Measurements from ENCODE around the gene PAWR. TPM values are rescaled to one million over a fixed set of nuclear protein-coding genes. Genes with fewer than 3 reads are reported as not detected.

PAWR gene
- total RNA-seq, 3 donors from 2014 or later (not counting 1 experiment from before 2014, with no cell fraction given), result 3.2 to 8.1 (median 5.3) TPM

DNA sequence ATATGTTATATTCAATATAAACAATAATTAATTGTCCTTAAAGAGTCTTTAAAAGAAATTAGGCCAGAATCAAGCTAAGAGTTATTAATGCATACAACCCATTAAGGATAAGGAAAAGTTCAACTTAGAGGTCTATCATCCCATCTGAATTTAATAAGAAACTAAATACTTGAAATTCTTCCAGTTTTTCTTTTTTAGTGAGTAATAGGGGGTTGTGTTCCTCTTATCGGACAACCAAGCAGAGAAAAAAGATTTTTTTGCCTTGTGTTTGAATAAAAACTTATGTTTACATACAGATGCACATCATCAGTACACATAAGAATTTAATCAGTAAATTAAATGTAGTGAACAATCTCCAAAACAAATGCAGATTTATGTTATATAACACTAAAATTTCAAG, 32.5 kb downstream of the PAWR start:
- H3K27ac ChIP-seq (ENCODE audit: low read length), result no peak overlapping the region
- H3K9me3 ChIP-seq (ENCODE audit: control insufficient read depth, insufficient read depth, low read length), result no peaks in the 10 kb centered on the region
- Mint-ChIP-seq H3K36me3 (no peaks in the 10 kb centered on the region), H3K4me3 (no peak overlapping the region), H3K27me3 (ENCODE audit: low read depth in 2 of 2) (no peaks in the 10 kb centered on the region), H3K27ac (no peak overlapping the region), H3K9me3 (peaks cover 0 to 2% of the 10 kb centered on the region in 2 donors), H3K4me1 (no peaks in the 10 kb centered on the region)
- ATAC-seq (no peak), DNase-seq (no peak)
- no peaks in the 10 kb centered on the region for H3K4me1 ChIP-seq (ENCODE audit: control insufficient read depth, insufficient read depth, low read length)
- TF ChIP-seq, protein P1, sequence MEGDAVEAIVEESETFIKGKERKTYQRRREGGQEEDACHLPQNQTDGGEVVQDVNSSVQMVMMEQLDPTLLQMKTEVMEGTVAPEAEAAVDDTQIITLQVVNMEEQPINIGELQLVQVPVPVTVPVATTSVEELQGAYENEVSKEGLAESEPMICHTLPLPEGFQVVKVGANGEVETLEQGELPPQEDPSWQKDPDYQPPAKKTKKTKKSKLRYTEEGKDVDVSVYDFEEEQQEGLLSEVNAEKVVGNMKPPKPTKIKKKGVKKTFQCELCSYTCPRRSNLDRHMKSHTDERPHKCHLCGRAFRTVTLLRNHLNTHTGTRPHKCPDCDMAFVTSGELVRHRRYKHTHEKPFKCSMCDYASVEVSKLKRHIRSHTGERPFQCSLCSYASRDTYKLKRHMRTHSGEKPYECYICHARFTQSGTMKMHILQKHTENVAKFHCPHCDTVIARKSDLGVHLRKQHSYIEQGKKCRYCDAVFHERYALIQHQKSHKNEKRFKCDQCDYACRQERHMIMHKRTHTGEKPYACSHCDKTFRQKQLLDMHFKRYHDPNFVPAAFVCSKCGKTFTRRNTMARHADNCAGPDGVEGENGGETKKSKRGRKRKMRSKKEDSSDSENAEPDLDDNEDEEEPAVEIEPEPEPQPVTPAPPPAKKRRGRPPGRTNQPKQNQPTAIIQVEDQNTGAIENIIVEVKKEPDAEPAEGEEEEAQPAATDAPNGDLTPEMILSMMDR (IDR thresholded peaks at IDR 0.05), result no peak
- intact Hi-C loops (cut with micrococcal nuclease), result no loop called here
- no peaks in the 10 kb centered on the region for H3K27me3 ChIP-seq (ENCODE audit: control insufficient read depth, insufficient read depth, low read length)
- no peaks in the 10 kb centered on the region for H3K36me3 ChIP-seq (ENCODE audit: control insufficient read depth, insufficient read depth, low read length)
- no peak overlapping the region for H3K4me3 ChIP-seq (ENCODE audit: low read length)
- no CpG with 5 or more reads among the region's 1 CpG for WGBS (ENCODE audit: insufficient coverage)

DNA sequence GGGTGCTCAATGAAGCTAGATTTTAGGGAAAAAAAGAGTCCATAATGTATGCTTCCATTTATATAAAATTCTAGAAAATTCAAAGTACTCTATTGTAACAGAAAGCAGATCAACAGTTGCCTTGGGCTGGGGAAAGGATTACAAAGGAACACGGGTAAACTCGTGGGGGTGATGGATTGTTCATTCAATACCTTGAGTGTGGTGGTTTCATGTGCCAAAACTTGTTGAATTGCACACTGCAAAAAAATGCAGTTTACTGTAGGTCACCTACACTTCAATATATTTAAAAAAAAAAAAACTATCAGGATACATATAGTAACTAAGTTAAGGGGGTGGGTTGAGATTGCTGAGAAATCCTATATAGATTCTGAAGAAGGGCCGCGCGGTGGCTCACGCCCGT, 33.6 kb downstream of the PAWR start:
- TF ChIP-seq, protein P1 (IDR thresholded peaks at IDR 0.05), result no peak
- Histone ChIP-seq H3K36me3 (ENCODE audit: control insufficient read depth, insufficient read depth, low read length) (no peaks in the 10 kb centered on the region), H3K4me1 (ENCODE audit: control insufficient read depth, insufficient read depth, low read length) (no peaks in the 10 kb centered on the region), H3K27me3 (ENCODE audit: control insufficient read depth, insufficient read depth, low read length) (no peaks in the 10 kb centered on the region), H3K4me3 (ENCODE audit: low read length) (no peak overlapping the region), H3K9me3 (ENCODE audit: control insufficient read depth, insufficient read depth, low read length) (no peaks in the 10 kb centered on the region), H3K27ac (ENCODE audit: low read length) (no peak overlapping the region)
- no peak overlapping the region for H3K4me3 Mint-ChIP-seq
- DNase-seq (no peak), ATAC-seq (no peak)
- intact Hi-C loops (cut with micrococcal nuclease), result no loop called here
- H3K36me3 Mint-ChIP-seq, result no peaks in the 10 kb centered on the region
- peaks cover 0 to 2% of the 10 kb centered on the region in 2 donors for H3K9me3 Mint-ChIP-seq
- H3K4me1 Mint-ChIP-seq, result no peaks in the 10 kb centered on the region
- 95% methylated on average over 7 of the region's 7 CpGs for WGBS (ENCODE audit: insufficient coverage)
- no peaks in the 10 kb centered on the region for H3K27me3 Mint-ChIP-seq (ENCODE audit: low read depth in 2 of 2)
- H3K27ac Mint-ChIP-seq, result no peak overlapping the region

DNA sequence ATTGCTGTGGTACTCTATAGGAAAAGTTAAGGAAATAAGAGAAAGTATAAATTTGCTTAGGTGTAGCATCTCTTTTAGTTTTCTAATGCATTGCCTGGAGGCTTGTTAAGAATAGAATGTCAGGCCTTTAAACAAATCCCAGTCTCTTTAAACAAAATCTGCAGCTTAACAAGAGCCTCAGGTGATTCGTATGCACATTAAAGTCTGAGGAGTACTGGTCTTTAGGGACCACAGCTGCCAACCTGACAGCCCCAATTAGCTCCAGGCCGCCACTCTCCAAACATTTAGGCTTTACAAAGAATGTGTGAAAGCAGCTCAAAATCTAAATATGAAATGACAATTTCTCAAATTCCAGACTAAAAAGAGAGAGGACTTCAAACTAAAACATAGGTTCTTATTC, 35.7 kb downstream of the PAWR start:
- H3K36me3 ChIP-seq (ENCODE audit: control insufficient read depth, insufficient read depth, low read length), result no peaks in the 10 kb centered on the region
- intact Hi-C loops (cut with micrococcal nuclease), result no loop called here
- no peak overlapping the region for H3K27ac Mint-ChIP-seq
- no peak for DNase-seq
- no peaks in the 10 kb centered on the region for H3K9me3 ChIP-seq (ENCODE audit: control insufficient read depth, insufficient read depth, low read length)
- H3K27me3 ChIP-seq (ENCODE audit: control insufficient read depth, insufficient read depth, low read length), result no peaks in the 10 kb centered on the region
- H3K4me1 Mint-ChIP-seq, result no peaks in the 10 kb centered on the region
- no peak for ATAC-seq
- peaks cover 0 to 2% of the 10 kb centered on the region in 2 donors for H3K9me3 Mint-ChIP-seq
- WGBS (ENCODE audit: insufficient coverage), result 93% methylated on average over 2 of the region's 2 CpGs
- no peaks in the 10 kb centered on the region for H3K27me3 Mint-ChIP-seq (ENCODE audit: low read depth in 2 of 2)
- no peaks in the 10 kb centered on the region for H3K4me1 ChIP-seq (ENCODE audit: control insufficient read depth, insufficient read depth, low read length)
- TF ChIP-seq, protein P1 (IDR thresholded peaks at IDR 0.05), result no peak
- H3K4me3 ChIP-seq (ENCODE audit: low read length), result no peak overlapping the region
- H3K4me3 Mint-ChIP-seq, result no peak overlapping the region
- H3K27ac ChIP-seq (ENCODE audit: low read length), result no peak overlapping the region
- no peaks in the 10 kb centered on the region for H3K36me3 Mint-ChIP-seq

DNA sequence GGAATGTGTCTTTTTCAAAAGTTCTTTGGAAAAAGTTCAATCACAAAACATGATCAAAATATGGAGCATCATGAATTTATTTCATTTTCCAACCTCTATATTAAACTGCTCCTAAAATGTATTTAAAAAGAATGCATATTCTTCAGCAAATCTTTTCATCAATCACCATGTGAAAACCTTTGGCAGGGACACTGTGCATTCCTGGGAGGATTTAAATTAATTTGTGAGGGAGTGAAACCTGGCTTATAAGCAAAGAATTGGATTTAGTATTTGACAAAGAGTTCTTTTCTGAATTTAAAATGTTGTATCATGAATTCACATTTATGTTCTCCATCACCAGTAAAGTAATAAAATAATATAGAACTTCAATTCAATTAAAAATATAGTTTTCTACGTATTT, 38.2 kb downstream of the PAWR start:
- H3K27ac Mint-ChIP-seq, result no peak overlapping the region
- intact Hi-C loops (cut with micrococcal nuclease), result no loop called here
- no CpG with 5 or more reads among the region's 1 CpG for WGBS (ENCODE audit: insufficient coverage)

More for the DNA sequence above, 38.2 kb downstream of the PAWR start:
- Histone ChIP-seq H3K4me1 (ENCODE audit: control insufficient read depth, insufficient read depth, low read length) (no peaks in the 10 kb centered on the region), H3K27ac (ENCODE audit: low read length) (no peak overlapping the region), H3K4me3 (ENCODE audit: low read length) (no peak overlapping the region), H3K27me3 (ENCODE audit: control insufficient read depth, insufficient read depth, low read length) (no peaks in the 10 kb centered on the region), H3K9me3 (ENCODE audit: control insufficient read depth, insufficient read depth, low read length) (no peaks in the 10 kb centered on the region), H3K36me3 (ENCODE audit: control insufficient read depth, insufficient read depth, low read length) (no peaks in the 10 kb centered on the region)
- DNase-seq (no peak), ATAC-seq (no peak)
- TF ChIP-seq, protein P1 (IDR thresholded peaks at IDR 0.05), result no peak
- no peaks in the 10 kb centered on the region for H3K36me3 Mint-ChIP-seq
- H3K27me3 Mint-ChIP-seq (ENCODE audit: low read depth in 2 of 2), result no peaks in the 10 kb centered on the region
- peaks cover 0 to 2% of the 10 kb centered on the region in 2 donors for H3K9me3 Mint-ChIP-seq
- no peak overlapping the region for H3K4me3 Mint-ChIP-seq
- H3K4me1 Mint-ChIP-seq, result no peaks in the 10 kb centered on the region

Measured in natural killer cell (primary cell).